ENCODE results near the gene KIF3C. TPM values are rescaled to one million over a fixed set of nuclear protein-coding genes. Genes with fewer than 3 reads are reported as not detected.

The KIF3C gene
- total and polyA plus RNA-seq, 2 of the 8 experiments (the other 6 are each of a cell fraction or from before 2014, with no cell fraction given) = 13.4 to 58.1 TPM

DNA sequence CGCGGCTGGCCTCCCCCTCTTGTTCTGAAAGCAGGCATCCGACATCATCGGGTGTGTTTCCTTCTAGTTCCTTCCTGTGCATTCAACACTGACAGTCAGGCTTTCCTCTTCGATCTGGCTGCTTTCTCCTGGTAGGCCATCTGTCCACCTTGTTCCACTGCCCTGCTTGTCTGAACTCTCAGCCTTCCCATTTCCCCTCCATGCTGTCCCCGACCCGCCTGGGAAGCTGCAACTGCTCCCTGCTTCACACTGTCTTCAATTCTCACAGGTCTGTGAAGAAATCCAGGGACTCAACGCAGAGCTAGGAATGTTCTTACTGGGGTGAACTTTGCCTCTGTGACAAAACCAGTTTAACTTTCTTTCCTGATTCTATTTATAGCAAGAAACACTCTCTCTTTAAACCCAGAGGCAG, 43.0 kb downstream of the KIF3C start (continued):
- TF ChIP-seq, protein P1, sequence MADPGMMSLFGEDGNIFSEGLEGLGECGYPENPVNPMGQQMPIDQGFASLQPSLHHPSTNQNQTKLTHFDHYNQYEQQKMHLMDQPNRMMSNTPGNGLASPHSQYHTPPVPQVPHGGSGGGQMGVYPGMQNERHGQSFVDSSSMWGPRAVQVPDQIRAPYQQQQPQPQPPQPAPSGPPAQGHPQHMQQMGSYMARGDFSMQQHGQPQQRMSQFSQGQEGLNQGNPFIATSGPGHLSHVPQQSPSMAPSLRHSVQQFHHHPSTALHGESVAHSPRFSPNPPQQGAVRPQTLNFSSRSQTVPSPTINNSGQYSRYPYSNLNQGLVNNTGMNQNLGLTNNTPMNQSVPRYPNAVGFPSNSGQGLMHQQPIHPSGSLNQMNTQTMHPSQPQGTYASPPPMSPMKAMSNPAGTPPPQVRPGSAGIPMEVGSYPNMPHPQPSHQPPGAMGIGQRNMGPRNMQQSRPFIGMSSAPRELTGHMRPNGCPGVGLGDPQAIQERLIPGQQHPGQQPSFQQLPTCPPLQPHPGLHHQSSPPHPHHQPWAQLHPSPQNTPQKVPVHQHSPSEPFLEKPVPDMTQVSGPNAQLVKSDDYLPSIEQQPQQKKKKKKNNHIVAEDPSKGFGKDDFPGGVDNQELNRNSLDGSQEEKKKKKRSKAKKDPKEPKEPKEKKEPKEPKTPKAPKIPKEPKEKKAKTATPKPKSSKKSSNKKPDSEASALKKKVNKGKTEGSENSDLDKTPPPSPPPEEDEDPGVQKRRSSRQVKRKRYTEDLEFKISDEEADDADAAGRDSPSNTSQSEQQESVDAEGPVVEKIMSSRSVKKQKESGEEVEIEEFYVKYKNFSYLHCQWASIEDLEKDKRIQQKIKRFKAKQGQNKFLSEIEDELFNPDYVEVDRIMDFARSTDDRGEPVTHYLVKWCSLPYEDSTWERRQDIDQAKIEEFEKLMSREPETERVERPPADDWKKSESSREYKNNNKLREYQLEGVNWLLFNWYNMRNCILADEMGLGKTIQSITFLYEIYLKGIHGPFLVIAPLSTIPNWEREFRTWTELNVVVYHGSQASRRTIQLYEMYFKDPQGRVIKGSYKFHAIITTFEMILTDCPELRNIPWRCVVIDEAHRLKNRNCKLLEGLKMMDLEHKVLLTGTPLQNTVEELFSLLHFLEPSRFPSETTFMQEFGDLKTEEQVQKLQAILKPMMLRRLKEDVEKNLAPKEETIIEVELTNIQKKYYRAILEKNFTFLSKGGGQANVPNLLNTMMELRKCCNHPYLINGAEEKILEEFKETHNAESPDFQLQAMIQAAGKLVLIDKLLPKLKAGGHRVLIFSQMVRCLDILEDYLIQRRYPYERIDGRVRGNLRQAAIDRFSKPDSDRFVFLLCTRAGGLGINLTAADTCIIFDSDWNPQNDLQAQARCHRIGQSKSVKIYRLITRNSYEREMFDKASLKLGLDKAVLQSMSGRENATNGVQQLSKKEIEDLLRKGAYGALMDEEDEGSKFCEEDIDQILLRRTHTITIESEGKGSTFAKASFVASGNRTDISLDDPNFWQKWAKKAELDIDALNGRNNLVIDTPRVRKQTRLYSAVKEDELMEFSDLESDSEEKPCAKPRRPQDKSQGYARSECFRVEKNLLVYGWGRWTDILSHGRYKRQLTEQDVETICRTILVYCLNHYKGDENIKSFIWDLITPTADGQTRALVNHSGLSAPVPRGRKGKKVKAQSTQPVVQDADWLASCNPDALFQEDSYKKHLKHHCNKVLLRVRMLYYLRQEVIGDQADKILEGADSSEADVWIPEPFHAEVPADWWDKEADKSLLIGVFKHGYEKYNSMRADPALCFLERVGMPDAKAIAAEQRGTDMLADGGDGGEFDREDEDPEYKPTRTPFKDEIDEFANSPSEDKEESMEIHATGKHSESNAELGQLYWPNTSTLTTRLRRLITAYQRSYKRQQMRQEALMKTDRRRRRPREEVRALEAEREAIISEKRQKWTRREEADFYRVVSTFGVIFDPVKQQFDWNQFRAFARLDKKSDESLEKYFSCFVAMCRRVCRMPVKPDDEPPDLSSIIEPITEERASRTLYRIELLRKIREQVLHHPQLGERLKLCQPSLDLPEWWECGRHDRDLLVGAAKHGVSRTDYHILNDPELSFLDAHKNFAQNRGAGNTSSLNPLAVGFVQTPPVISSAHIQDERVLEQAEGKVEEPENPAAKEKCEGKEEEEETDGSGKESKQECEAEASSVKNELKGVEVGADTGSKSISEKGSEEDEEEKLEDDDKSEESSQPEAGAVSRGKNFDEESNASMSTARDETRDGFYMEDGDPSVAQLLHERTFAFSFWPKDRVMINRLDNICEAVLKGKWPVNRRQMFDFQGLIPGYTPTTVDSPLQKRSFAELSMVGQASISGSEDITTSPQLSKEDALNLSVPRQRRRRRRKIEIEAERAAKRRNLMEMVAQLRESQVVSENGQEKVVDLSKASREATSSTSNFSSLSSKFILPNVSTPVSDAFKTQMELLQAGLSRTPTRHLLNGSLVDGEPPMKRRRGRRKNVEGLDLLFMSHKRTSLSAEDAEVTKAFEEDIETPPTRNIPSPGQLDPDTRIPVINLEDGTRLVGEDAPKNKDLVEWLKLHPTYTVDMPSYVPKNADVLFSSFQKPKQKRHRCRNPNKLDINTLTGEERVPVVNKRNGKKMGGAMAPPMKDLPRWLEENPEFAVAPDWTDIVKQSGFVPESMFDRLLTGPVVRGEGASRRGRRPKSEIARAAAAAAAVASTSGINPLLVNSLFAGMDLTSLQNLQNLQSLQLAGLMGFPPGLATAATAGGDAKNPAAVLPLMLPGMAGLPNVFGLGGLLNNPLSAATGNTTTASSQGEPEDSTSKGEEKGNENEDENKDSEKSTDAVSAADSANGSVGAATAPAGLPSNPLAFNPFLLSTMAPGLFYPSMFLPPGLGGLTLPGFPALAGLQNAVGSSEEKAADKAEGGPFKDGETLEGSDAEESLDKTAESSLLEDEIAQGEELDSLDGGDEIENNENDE (IDR thresholded peaks at IDR 0.05; ENCODE audit: insufficient replicate concordance, low read length) = no peak
- no peak for TF ChIP-seq ASH2L (IDR thresholded peaks at IDR 0.05; ENCODE audit: low read length)
- TF ChIP-seq TAF7 (optimal IDR thresholded peaks at IDR 0.05; ENCODE audit: borderline replicate concordance, low read depth, low read length) = no peak
- TF ChIP-seq JUN (IDR thresholded peaks at IDR 0.05; ENCODE audit: low read depth, low read length) = no peak
- no peak for TF ChIP-seq POU5F1 (IDR thresholded peaks at IDR 0.05; ENCODE audit: low read depth, low read length)
- no peak for TF ChIP-seq TEAD4 (IDR thresholded peaks at IDR 0.05; ENCODE audit: low read depth, low read length)
- TF ChIP-seq CEBPB (IDR thresholded peaks at IDR 0.05; ENCODE audit: low read depth, low read length) = no peak
- no peak for TF ChIP-seq JUND (IDR thresholded peaks at IDR 0.05; ENCODE audit: low read length)
- TF ChIP-seq, protein P2, sequence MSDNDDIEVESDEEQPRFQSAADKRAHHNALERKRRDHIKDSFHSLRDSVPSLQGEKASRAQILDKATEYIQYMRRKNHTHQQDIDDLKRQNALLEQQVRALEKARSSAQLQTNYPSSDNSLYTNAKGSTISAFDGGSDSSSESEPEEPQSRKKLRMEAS (IDR thresholded peaks at IDR 0.05) = no peak
- no peak for TF ChIP-seq TBP (IDR thresholded peaks at IDR 0.05; ENCODE audit: low read depth, low read length)
- no peak for TF ChIP-seq GTF2F1 (IDR thresholded peaks at IDR 0.05; ENCODE audit: borderline replicate concordance, low read depth, low read length)
- TF ChIP-seq BACH1 (IDR thresholded peaks at IDR 0.05; ENCODE audit: low read length) = no peak

Measured in H1 (cell line).